GM15510 (cell line): ENCODE measurements around the gene LDLRAD4.

ENCODE experiments used
- POLR2A ChIP-seq: IDR thresholded peaks from 3 replicates; pipeline ENCODE4 v1.6.1; 2011; ENCODE audit warnings: borderline replicate concordance; ENCODE audit not compliant: insufficient read length; ENCODE audit errors: extremely low read depth

LDLRAD4 gene

DNA sequence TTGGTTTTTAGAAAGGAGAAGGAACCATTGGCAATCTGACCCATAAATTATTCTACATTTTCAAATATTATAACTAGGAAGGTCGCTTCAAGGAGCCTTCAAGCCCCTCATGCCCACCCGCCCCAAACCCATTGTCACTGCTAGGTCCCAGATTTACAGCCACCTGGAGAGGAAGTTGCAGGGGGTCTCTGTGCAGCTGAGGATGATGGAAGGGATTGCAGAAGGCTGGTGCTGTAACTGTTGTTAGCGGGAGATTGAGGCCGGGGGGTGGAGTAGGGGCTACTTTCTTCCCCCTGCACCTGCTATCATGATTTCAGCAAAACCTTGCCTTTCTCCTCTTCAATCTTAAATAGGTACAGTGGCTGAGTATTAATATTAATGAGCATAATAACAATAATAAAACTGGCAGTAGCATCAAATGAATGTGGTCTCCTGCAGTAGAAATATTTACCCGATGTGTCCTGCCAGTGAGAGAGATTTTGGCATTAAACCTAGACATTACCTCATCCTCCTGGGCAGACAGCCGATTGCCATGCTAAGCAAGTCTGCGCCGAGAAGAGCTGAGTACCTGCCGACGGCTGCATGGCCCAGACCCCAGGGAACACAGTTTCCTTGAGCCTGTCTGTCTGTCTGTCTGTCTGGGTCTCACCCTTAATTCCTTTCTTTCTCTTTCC is 282.4 kb downstream of the LDLRAD4 start:
- TF ChIP-seq POLR2A, result no peak

- no peak for TF ChIP-seq POLR2A
These were observed 283.0 kb downstream of the LDLRAD4 start for GRCh38 chr18:13501543-13501887.

GRCh38 chr18:13501891-13502290 is 283.3 kb downstream of the LDLRAD4 start:
- no peak for TF ChIP-seq POLR2A

GRCh38 chr18:13502585-13502984 is 284.0 kb downstream of the LDLRAD4 start:
- no peak for TF ChIP-seq POLR2A

DNA sequence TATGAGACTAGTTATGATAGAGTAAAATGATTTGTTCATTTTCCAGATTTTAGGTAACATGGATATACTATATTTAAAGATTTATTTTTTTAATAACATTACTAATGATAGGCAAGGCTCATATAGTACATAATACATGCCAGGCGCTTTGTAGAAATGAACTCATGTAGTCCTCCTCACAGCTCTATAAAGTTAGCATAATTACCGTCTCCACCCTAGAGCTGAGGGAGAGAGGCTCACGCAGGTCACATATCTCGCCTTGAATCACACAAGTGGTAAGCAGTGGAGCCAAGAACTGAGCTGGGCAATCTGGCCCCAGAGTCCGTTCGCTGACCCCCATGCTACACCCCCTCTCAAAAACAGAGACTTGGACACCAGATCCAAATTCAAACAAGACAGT is 285.3 kb downstream of the LDLRAD4 start:
- no peak for TF ChIP-seq POLR2A

DNA sequence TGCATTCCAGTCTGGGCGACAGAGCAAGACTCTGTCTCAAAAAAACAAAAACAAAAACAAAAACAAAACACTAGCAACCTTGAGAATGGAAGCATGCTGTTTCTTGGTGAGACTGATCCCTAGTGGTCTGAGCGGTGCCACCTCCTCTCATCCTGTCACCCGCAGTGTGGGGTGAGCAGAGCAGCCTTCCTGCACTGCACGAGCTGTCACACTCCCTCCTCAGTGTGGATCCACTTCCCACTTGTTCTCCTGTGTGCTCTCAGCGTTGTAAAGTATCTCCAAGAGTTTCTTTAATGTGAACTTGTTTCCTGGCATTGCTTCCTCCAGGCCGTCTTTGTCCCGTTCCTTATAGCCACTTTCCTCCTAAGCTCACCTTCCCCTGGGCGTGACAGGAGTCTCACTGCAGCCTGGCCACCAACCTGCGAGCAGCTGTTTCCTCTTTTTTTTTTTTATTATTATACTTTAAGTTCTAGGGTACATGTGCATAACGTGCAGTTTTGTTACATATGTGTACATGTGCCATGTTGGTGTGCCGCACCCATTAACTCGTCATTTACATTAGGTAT is 287.3 kb downstream of the LDLRAD4 start:
- no peak for TF ChIP-seq POLR2A

DNA sequence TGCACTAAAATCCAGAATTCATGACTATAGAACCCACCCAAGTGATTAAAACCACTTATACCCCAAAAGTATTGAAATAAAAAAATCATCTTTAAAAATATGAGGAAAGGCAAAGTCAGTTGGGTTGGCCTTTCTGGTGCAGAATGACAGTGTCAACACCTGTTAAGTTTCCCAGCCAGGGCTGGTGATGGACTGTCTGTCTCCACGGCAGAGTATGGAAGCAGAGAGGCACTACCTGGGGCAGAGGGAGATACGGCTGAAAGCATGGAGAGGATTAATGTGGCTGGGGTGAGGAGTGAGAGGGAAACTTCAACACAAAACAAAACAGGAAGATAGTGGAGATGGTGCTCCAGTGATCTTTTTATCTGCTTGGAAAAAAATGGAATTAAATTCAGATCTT is 292.0 kb downstream of the LDLRAD4 start:
- no peak for TF ChIP-seq POLR2A

DNA sequence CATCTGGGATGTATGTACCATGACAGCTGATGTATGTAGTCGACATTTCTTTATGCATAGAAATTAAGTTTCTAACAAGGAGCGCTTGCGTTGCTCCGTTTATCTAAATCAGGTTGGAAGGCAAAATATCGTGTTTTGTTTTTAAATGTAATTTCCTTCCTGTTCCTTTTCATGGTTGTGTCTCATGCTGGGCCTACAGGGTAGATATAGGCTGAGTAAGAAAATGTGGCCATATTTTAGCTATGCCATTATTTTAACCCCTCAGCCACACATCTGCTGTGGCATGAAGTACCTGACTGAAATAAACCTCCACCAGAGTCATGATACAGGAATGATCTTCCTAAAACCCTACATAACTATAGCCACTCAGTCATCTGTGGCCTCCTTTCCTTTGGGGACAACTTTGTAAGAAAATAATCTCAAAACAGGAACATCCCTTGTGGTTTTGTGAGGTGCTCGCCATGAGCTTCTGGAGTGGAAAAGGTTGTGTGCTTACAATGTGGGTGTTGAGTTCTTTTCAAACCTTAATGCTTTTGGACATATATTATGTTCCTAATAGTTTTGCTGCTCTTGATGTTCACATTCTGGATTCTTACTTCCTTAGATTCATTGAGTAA is 293.5 kb downstream of the LDLRAD4 start:
- no peak for TF ChIP-seq POLR2A

- TF ChIP-seq POLR2A, result no peak
These were observed 294.5 kb downstream of the LDLRAD4 start for GRCh38 chr18:13513021-13513420.

GRCh38 chr18:13513481-13513880 is 294.9 kb downstream of the LDLRAD4 start:
- no peak for TF ChIP-seq POLR2A

DNA sequence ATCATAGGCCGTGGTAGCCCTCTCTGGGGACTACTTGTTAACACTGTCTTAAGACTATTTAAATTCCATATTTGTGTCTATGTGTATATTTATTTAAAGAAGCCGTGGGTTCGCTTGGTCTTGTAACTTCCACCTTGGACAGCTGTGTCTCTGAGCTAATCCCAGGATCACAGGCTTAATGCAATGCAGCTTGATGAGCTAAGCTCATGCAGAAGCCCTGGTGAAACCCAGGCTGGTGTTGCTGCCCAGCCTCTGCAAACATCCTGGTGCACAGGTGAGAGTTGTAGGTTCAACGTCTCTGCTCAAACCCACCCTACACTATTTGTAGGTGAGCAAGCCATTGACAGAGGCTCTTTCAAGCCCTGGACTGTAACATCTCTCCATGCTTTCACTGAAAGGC is 296.0 kb downstream of the LDLRAD4 start:
- TF ChIP-seq POLR2A, result no peak

DNA sequence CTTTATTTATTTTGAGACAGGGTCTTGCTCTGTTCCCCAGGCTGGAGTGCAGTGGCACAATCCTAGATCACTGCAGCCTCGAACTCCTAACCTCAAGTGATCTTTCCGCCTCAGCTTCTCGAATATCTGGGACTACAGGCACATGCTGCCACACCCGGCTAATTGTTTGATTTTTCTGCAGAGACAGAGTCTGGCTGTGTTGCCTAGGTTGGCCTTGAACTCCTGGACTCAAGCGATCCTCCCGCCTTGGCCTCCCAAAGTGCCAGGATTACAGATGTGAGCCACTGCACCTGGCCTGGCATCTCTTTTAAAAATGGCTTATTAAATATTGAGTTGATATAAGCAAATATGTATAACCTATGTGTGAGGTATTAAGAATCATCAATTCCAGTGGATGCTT is 298.3 kb downstream of the LDLRAD4 start:
- no peak for TF ChIP-seq POLR2A

DNA sequence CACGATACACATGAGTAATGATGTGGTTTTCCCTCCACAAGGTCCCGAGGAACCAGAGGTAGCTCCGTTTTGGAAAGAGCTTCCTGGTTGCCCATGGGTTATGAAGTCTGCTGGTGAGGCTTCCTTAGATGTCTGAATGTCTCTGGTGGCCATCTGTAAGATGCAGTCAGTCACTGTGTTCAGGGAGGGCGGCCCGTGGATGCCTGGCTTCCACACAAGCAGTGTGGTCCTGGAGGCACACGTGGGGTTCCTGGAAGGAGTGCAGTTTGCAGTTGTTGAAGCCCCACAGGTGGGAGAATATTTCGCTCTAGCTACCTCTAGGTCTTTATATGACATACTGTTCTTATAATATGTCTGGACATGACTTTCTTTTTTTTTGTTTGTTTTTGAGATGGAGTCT is 298.8 kb downstream of the LDLRAD4 start:
- TF ChIP-seq POLR2A, result no peak

DNA sequence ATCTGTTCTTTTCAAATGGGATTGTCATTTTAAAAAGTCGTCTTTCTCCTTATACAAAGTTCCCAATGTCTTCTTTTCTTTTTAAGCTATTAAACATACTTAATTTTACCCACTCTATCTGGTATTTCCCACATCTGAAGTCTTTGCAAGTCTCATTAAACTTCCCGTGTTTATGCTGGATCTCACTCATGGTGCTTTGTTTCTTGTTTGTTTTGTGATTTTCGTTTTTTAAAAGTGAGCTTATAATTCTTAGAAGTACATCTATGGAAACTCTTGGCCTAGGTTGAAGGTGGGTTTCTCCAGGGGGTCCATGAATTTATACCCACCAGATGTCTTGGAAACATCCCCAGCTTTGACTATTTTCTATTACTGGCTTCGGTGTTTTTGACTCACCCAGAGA is 299.8 kb downstream of the LDLRAD4 start:
- no peak for TF ChIP-seq POLR2A

GRCh38 chr18:13520306-13520705 is 301.7 kb downstream of the LDLRAD4 start:
- no peak for TF ChIP-seq POLR2A

- TF ChIP-seq POLR2A, result no peak
These were observed 302.2 kb downstream of the LDLRAD4 start for GRCh38 chr18:13520741-13521140.
